Measurements from ENCODE around the gene RAB17.

- no peak for TF ChIP-seq CTCF (IDR thresholded peaks at IDR 0.05)
- TF ChIP-seq POLR2A (IDR thresholded peaks at IDR 0.05), result no peak
- no peak for TF ChIP-seq POLR2AphosphoS5 (IDR thresholded peaks at IDR 0.05)
These were observed 9.1 kb upstream of the RAB17 start for GRCh38 chr2:237599465-237600110.
